GM19455 (cell line): ENCODE measurements around the gene BNC2.
"Not testable (repeated sequence)": the region's sequence is repeated elsewhere in the genome, so short reads cannot be mapped to it uniquely, and the experiment has no call there.

ENCODE experiments used
- ATAC-seq: cut with Tn5 transposase; IDR thresholded peaks from one replicate; pipeline ENCODE4 v1.9.1; 2021; ENCODE audit not compliant: unreplicated experiment

BNC2 gene

GRCh38 chr9:16870596-16871335 lies at the start of gene BNC2:
Gene BNC2 (minus strand): TSS chr9:16870670. CDS start chr9:16870648, 22 bp downstream.
- ATAC-seq, result no peak

DNA sequence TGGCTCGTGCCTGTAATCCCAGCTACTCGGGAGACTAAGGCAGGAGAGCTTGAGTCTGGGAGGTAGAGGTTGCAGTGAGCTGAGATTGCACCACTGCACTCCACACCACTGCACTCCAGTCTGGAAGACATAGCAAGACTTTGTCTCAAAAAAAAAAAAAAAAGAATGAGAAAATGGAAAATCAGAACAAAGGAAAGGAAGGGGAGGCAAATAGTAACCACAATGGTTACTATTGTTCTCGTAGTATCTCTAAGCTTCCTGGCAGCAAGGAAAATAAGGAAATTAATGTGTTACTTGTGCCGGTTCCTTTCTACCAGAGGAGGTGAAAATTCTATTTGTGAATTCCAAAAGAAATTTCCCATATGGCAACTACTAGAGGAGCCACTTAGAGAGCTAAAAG lies 48.5 kb upstream of the BNC2 start:
- ATAC-seq, result no peak

DNA sequence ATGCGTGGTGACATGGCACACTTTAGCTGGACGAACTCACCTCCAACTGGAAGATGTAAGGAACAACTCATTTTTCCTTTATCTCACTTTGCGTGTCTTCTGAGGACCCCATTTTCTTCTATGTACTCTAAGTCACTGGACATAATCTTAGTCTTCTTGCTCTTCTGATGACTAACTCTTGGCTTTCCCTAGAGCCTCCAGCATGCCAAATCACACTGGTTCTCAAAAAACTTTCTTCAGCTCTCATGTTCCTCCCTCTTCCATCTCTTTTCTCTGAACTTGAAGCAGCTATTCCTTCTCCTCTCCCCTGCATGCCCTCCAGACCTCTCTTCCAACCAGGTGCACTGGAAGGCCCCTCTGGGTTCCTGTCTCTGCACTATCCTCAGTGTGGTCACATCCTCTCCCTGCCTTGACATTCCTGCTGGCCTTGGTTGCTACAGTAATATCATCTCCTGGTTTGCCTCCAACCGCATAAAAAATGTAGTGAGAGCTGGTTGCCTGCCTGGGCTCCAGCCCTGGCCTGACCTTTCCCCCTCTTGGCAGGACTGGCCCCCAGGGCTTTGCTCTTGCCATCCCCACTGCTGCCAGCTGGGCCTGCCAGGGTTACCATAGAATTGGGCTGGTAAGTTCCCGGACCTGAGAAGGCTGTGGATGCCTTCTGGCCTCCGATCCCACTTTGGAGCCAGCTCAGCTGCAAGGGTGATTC lies 44.8 kb upstream of the BNC2 start:
- ATAC-seq, result no peak

DNA sequence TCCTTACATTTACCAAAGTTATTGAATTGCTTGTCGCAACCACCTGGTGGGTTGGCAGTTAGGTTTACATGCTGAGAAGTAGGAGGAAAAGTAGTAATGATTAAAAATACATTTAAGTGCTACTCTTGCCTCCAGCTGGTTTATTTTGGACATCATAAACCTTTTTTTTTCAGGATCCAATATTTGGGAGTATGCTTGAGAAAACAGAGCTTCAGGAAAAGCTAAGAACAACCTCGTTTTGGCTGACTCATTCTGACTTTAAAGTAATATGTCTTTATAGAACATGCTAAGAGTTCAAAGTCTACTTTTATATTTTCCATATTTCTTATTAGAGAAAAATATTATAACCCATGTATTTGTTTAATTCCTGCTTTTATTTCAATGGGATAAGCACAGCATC lies 41.7 kb upstream of the BNC2 start:
- ATAC-seq, result no peak

DNA sequence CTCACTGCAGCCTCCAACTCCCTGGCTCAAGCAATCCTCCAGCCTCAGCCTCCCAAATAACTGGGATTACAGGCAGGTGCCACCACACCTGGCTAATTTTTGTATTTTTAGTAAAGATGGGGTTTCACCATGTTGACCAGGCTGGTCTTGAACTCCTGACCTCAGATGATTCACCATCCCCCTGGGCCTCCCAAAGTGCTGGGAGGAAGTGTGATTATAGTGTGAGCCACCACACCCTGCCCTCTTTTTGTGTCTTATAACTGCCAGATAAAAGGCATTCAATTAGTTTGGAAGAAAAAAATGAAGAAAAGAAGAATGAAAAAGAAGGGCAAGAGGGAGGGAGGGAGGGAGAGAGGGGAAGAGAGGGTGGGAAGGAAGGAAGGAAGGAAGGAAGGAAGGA lies 37.7 kb upstream of the BNC2 start:
- not testable (repeated sequence) for ATAC-seq

- ATAC-seq, result no peak
Measured at GRCh38 chr9:16904655-16905054, 34.2 kb upstream of the BNC2 start.

- ATAC-seq, result no peak
Measured at GRCh38 chr9:16901590-16901989, 31.1 kb upstream of the BNC2 start.

DNA sequence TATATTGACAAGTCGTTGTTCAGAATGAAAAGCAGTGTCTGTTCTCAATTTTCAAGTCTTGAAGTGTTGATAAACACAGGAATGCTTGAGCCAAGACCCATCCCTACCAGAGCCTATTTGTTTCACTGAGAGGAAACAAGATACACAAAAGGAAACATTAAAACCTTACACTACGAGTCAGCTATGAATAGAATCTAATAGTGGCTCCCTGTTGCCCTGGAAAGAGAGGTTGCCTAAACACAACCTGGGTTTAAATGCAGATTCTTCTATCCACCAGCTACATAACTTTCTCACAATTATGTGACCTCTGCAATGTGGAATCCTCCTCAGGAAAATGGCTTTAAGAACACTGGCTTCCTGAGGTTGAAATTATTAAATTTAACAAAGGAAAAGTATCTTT lies 29.1 kb upstream of the BNC2 start:
- ATAC-seq, result no peak

DNA sequence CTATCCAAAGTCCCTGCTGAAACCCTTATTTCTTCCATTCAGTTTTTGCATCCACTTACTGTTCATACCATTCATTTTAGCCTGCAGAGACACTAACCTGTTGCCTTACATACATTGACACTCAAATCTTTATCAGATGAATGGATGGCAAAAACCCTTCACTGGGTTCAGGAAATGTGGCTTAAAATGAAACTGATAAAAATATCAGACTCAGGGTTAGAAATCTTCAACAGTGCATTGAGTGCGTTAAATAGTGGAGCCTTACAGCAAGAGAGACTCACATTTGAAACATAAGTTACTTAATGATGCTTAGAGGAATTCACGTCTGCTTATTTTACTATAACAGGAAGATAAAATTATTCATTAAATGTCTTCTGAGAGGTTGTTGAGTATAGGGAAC lies 28.0 kb upstream of the BNC2 start:
- ATAC-seq, result no peak

DNA sequence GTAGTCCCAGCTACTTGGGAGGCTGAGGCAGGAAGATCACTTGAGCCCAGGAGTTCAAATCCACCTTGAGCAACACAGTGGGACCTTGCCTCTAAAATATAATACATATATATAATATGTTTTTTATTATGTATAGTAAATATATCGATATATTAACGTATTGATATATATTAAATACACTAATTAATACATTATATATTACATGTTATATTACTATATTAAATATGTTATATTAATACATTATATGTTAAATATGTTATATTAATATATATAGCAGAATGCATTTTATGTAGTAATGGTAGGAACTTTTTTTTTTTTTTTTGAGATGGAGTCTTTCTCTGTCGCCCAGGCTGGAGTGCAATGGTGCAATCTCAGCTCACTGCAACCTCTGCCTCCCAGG lies 18.1 kb upstream of the BNC2 start:
- ATAC-seq, result no peak

GRCh38 chr9:16885931-16886330 lies 15.5 kb upstream of the BNC2 start:
- no peak for ATAC-seq

- no peak for ATAC-seq
Measured at GRCh38 chr9:16884952-16885513, 14.6 kb upstream of the BNC2 start.

DNA sequence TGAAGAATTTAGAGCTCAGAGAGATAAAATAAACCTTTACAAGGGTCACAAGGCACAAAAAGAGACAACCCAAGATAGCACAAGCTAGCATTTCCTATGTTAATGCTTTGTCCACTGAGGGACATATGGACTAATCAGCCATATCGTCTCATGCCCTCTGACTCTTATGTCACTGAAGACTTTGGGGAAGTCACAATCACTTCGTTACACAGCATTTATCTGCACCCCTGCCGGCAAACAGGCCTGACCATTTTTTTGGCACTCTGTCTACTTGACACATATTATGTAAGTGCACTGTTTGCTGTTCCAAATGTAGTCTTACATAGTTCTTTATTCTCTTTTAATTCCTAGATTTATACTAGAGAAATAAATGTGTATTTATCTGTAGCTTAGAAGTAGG lies 13.9 kb upstream of the BNC2 start:
- ATAC-seq, result no peak

DNA sequence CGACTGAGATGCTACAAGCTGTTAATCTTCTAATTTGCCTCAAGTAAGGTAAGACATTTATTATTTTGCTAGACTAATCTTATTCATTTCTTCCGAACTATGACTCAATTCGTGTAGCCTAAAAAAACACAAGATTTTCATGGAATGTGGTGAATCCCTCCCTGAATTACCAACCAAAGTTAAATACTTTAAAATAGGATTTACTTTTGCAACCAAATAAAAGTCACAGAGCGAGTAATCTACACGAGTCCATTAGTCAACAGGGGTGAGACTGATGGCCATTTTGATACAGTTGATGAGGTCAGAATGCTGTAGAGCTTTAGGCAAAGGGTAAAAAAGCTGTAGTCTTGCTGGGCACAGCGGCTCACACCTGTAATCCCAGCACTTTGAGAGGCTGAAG lies 13.1 kb upstream of the BNC2 start:
- ATAC-seq, result no peak

DNA sequence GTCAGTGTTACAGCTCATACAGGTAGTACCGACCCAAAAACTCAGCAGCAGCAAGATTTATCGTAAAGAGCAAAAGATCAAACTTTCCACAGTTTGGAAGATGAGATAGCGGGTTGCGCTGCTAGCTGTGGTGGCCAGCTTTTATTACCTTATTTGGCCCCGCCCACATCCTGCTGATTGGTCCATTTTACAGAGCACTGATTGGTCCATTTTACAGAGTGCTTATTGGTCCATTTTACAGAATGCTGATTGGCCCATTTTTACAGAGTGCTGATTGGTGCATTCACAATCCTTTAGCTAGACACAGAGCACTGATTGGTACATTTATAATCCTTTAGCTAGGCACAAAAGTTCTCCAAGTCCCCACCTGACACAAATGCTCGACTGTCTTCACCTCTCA lies 12.0 kb upstream of the BNC2 start:
- ATAC-seq, result not testable (repeated sequence)

GRCh38 chr9:16879416-16879815 lies 8.9 kb upstream of the BNC2 start:
- no peak for ATAC-seq

- no peak for ATAC-seq
Measured at GRCh38 chr9:16877256-16877655, 6.8 kb upstream of the BNC2 start.

GRCh38 chr9:16873126-16873802 lies 2.8 kb upstream of the BNC2 start:
- ATAC-seq, result no peak

DNA sequence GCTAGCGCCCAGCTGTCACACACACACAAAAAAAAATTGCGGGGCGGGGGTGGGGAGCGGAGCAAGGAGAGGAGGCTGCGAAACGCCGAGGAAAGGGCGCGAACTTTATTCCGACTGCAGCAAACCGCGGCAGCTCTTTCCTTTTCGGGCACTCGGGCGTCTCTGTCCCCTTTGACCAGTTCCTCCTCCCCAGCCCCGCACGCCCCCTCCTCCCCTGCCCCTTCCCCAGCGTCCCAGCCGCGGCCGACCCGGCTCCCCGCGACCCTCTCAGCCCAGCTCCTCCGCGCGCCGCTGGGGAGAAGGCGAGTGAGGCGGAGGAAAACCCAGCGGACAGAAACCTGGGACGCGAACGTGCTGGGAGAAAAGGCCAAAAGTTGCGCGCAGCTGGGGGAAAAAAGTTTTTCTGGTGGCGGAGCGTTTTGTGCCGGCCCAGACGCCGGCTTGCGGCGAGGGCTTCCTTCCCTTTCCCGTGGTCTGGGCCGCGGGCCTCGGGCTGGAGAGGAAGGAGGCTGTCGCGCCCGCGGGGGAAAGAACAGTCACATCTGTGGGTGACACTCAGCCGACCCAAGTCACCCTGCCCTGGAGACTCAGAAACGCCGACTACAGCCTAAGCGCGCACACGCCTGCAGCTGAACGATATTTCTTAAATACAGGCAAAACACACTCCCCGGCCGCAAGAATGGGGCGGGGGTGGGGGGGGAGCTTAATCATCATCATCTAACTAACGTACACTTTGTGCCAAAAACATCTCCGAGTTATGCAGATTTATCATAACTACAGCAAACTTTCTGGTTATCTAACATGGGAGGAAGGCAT lies 1.1 kb upstream of the BNC2 start:
- no peak for ATAC-seq

- no peak for ATAC-seq
Measured at GRCh38 chr9:16869882-16870595, 431 bp downstream of the BNC2 start.
